Neural cell (in vitro differentiated cells): Measurements from ENCODE around the gene ADK. TPM values are rescaled to one million over a fixed set of nuclear protein-coding genes. Genes with fewer than 3 reads are reported as not detected.

ENCODE experiments used
- H2AFZ ChIP-seq: fragments of 200-600, 300-800 bp; sonication (generic), shearing (Covaris generic); 2 replicates; pipeline ENCODE4 v1.6.0; 2014; ENCODE audit warnings: low read depth, mild to moderate bottlenecking, antibody characterized with exemption, low read length, moderate library complexity
- H3F3A ChIP-seq: fragments of 200-600 bp; shearing (Covaris generic); 2 replicates; pipeline ENCODE4 v1.6.1; 2016; ENCODE audit warnings: mild to moderate bottlenecking, moderate library complexity, mixed read lengths, antibody characterized with exemption, low read length; ENCODE audit not compliant: insufficient read depth, poor library complexity, severe bottlenecking
- H3K27ac ChIP-seq: fragments of 200-600, 300-800 bp; sonication (generic), shearing (Covaris generic); 2 replicates; pipeline ENCODE4 v1.5.1; 2014; ENCODE audit warnings: mild to moderate bottlenecking, low read length, moderate library complexity
- H3K27me3 ChIP-seq: fragments of 300-800, 200-600 bp; sonication (generic), shearing (Covaris generic); 2 replicates; pipeline ENCODE4 v1.6.0; 2014; ENCODE audit warnings: mild to moderate bottlenecking, low read depth, low read length, moderate library complexity; ENCODE audit not compliant: insufficient read depth
- H3K36me3 ChIP-seq: fragments of 300-800, 200-600 bp; sonication (generic), shearing (Covaris generic); 2 replicates; pipeline ENCODE4 v1.5.1; 2014; ENCODE audit warnings: mild to moderate bottlenecking, antibody characterized with exemption, low read length, moderate library complexity; ENCODE audit not compliant: insufficient read depth
- H3K4me2 ChIP-seq: fragments of 300-800, 200-600 bp; sonication (generic), shearing (Covaris generic); 2 replicates; pipeline ENCODE4 v1.6.0; 2014; ENCODE audit warnings: mild to moderate bottlenecking, low read length
- H3K4me3 ChIP-seq: fragments of 300-800, 200-600 bp; sonication (generic), shearing (Covaris generic); 2 replicates; pipeline ENCODE4 v1.5.1; 2014; ENCODE audit warnings: mild to moderate bottlenecking, low read length, moderate library complexity
- H3K79me2 ChIP-seq: fragments of 200-600 bp; shearing (Covaris generic); replicated peaks from 2 replicates; pipeline ENCODE4 v1.6.0; 2014; ENCODE audit warnings: mild to moderate bottlenecking, low read length, moderate library complexity; ENCODE audit not compliant: insufficient read depth
- H3K9ac ChIP-seq: fragments of 300-800, 200-600 bp; sonication (generic), shearing (Covaris generic); 2 replicates; pipeline ENCODE4 v1.6.1; 2016; ENCODE audit warnings: mild to moderate bottlenecking, low read length, mixed read lengths
- H3K9me2 ChIP-seq: fragments of 200-600 bp; shearing (Covaris generic); 2 replicates; pipeline ENCODE4 v1.6.1; 2016; ENCODE audit warnings: mild to moderate bottlenecking, low read length, mixed read lengths; ENCODE audit not compliant: insufficient read depth
- H3K9me3 ChIP-seq: fragments of 200-600, 300-800 bp; sonication (generic), shearing (Covaris generic); 2 replicates; pipeline ENCODE4 v1.6.1; 2016; ENCODE audit warnings: mild to moderate bottlenecking, mixed run types, low read length, moderate library complexity, mixed read lengths
- H4K20me1 ChIP-seq: fragments of 200-600 bp; shearing (Covaris generic); 2 replicates; pipeline ENCODE4 v1.6.1; 2016; ENCODE audit warnings: mild to moderate bottlenecking, mixed run types; ENCODE audit not compliant: insufficient read depth
- EP300 ChIP-seq: fragments of 450-650 bp; conservative IDR thresholded peaks from 2 replicates; pipeline ENCODE4 v1.6.1; 2014; ENCODE audit warnings: antibody characterized with exemption, mild to moderate bottlenecking, moderate library complexity; ENCODE audit not compliant: poor library complexity, severe bottlenecking
- EZH2 ChIP-seq: fragments of 200-600, 300-800 bp; shearing (Covaris generic), sonication (generic); IDR thresholded peaks from 2 replicates; pipeline ENCODE4 v1.6.1; 2014; ENCODE audit warnings: antibody characterized with exemption, low read length, borderline replicate concordance, mild to moderate bottlenecking; ENCODE audit not compliant: insufficient read depth, poor library complexity, severe bottlenecking
- MXI1 ChIP-seq: fragments of 450-650 bp; conservative IDR thresholded peaks from 2 replicates; pipeline ENCODE4 v1.6.1; 2014; ENCODE audit warnings: antibody characterized with exemption, mild to moderate bottlenecking; ENCODE audit not compliant: poor library complexity, severe bottlenecking
- POLR2AphosphoS5 ChIP-seq: IDR thresholded peaks from 2 replicates; pipeline ENCODE4 v1.6.1; 2012
- RAD21 ChIP-seq: fragments of 450-650 bp; conservative IDR thresholded peaks from 2 replicates; pipeline ENCODE4 v1.6.1; 2014; ENCODE audit warnings: antibody characterized with exemption, mild to moderate bottlenecking, moderate library complexity
- SMC3 ChIP-seq: fragments of 450-650 bp; conservative IDR thresholded peaks from 2 replicates; pipeline ENCODE4 v1.6.1; 2014; ENCODE audit warnings: antibody characterized with exemption, mild to moderate bottlenecking, moderate library complexity; ENCODE audit not compliant: poor library complexity
- TAF1 ChIP-seq: IDR thresholded peaks from 2 replicates; pipeline ENCODE4 v1.6.1; 2012; ENCODE audit warnings: low read depth
- polyA plus RNA-seq: library from polyadenylated mRNA; depleted of rRNA; stranded (reverse); fragments of >200 nt; gene quantifications from 2 replicates; pipeline ENCODE4 v1.2.3, GENCODE V29; 2014
- TF ChIP-seq, protein P1 (sequence below): IDR thresholded peaks from 2 replicates; pipeline ENCODE4 v1.6.1; 2012; ENCODE audit warnings: borderline replicate concordance
- TF ChIP-seq, protein P2 (sequence below): fragments of 450-650 bp; IDR thresholded peaks from 2 replicates; pipeline ENCODE4 v1.5.1; 2014; ENCODE audit warnings: antibody characterized with exemption, mild to moderate bottlenecking, moderate library complexity; ENCODE audit not compliant: poor library complexity, severe bottlenecking

Gene ADK
- polyA plus RNA-seq, 1 donor from 2014 or later, result 19.5 TPM

DNA sequence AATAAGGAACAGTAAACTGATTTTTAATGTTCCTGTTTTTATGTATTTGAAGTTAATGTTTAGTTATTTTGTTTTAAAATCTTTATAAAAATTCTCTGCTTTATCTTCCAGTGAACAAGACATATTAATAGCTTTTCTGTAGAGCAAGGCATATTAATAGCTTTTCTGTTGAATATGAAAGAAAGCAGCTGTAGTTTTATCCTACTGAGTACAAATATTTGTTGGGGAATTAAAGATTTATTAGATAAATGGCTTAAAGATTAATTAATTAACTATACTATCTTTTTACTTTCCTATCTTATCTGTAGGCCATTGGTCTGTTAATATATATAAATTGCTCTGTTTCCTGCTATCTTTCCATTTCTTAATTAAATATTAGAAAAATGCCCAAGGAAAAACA, 299.6 kb downstream of the ADK start:
- Histone ChIP-seq H2AFZ (no peak overlapping the region), H3F3A (no peaks in the 10 kb centered on the region), H3K36me3 (no peaks in the 10 kb centered on the region), H3K9me3 (no peaks in the 10 kb centered on the region), H3K9me2 (no peaks in the 10 kb centered on the region), H3K9ac (no peak overlapping the region), H3K27me3 (no peaks in the 10 kb centered on the region), H3K4me2 (no peak overlapping the region), H3K79me2 (no peaks in the 10 kb centered on the region), H4K20me1 (no peaks in the 10 kb centered on the region), H3K4me3 (no peak overlapping the region), H3K27ac (no peak overlapping the region)
- no peak for TF ChIP-seq MXI1
- no peak for TF ChIP-seq EZH2
- TF ChIP-seq, protein P1, sequence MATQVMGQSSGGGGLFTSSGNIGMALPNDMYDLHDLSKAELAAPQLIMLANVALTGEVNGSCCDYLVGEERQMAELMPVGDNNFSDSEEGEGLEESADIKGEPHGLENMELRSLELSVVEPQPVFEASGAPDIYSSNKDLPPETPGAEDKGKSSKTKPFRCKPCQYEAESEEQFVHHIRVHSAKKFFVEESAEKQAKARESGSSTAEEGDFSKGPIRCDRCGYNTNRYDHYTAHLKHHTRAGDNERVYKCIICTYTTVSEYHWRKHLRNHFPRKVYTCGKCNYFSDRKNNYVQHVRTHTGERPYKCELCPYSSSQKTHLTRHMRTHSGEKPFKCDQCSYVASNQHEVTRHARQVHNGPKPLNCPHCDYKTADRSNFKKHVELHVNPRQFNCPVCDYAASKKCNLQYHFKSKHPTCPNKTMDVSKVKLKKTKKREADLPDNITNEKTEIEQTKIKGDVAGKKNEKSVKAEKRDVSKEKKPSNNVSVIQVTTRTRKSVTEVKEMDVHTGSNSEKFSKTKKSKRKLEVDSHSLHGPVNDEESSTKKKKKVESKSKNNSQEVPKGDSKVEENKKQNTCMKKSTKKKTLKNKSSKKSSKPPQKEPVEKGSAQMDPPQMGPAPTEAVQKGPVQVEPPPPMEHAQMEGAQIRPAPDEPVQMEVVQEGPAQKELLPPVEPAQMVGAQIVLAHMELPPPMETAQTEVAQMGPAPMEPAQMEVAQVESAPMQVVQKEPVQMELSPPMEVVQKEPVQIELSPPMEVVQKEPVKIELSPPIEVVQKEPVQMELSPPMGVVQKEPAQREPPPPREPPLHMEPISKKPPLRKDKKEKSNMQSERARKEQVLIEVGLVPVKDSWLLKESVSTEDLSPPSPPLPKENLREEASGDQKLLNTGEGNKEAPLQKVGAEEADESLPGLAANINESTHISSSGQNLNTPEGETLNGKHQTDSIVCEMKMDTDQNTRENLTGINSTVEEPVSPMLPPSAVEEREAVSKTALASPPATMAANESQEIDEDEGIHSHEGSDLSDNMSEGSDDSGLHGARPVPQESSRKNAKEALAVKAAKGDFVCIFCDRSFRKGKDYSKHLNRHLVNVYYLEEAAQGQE, result no peak
- no peak for TF ChIP-seq RAD21
- TF ChIP-seq EP300, result no peak
- TF ChIP-seq POLR2AphosphoS5, result no peak
- no peak for TF ChIP-seq SMC3
- TF ChIP-seq TAF1, result no peak
- TF ChIP-seq, protein P2, sequence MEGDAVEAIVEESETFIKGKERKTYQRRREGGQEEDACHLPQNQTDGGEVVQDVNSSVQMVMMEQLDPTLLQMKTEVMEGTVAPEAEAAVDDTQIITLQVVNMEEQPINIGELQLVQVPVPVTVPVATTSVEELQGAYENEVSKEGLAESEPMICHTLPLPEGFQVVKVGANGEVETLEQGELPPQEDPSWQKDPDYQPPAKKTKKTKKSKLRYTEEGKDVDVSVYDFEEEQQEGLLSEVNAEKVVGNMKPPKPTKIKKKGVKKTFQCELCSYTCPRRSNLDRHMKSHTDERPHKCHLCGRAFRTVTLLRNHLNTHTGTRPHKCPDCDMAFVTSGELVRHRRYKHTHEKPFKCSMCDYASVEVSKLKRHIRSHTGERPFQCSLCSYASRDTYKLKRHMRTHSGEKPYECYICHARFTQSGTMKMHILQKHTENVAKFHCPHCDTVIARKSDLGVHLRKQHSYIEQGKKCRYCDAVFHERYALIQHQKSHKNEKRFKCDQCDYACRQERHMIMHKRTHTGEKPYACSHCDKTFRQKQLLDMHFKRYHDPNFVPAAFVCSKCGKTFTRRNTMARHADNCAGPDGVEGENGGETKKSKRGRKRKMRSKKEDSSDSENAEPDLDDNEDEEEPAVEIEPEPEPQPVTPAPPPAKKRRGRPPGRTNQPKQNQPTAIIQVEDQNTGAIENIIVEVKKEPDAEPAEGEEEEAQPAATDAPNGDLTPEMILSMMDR, result no peak

DNA sequence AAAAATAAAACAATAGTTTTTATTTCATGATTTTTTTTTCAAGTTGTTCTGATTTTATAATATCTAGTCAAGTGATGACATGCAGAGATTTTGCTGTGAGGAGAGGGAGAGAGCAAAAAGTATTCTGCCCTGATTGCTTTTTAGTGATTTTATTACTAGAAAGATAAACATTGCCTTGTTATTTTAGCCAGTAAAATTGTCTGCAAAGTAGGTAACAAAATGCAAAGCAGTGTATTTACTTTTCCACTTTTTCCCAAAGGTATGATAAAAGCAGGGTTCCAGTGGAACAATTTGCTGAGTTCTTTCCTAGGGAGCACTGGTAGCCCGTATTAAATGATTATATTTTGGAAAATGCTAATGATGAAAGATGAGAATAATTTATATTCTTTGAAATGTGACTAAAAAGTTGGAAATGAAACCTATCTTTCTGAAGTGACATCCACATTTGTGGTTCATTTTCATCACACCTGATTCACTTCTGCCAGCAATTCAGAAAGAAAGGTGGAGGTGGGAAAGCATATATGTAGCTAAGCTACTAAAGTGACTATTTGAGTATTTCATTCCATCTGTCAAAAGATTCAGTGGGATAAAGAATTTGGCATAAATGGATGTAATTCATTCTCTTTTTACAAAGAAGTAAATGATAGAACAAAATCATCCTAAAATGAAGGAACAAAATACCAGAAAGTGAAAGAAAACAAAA, 300.3 kb downstream of the ADK start:
- no peak overlapping the region for H2AFZ ChIP-seq
- H3K79me2 ChIP-seq, result no peaks in the 10 kb centered on the region
- no peaks in the 10 kb centered on the region for H3F3A ChIP-seq
- no peaks in the 10 kb centered on the region for H3K27me3 ChIP-seq
- no peak overlapping the region for H3K27ac ChIP-seq
- no peaks in the 10 kb centered on the region for H4K20me1 ChIP-seq
- no peaks in the 10 kb centered on the region for H3K9me2 ChIP-seq
- TF ChIP-seq, protein P1, result no peak
- TF ChIP-seq, protein P2, result no peak
- no peak for TF ChIP-seq EZH2
- TF ChIP-seq RAD21, result no peak
- TF ChIP-seq SMC3, result no peak
- no peak for TF ChIP-seq POLR2AphosphoS5
- TF ChIP-seq TAF1, result no peak
- TF ChIP-seq MXI1, result no peak
- no peak for TF ChIP-seq EP300
- H3K4me2 ChIP-seq, result no peak overlapping the region
- H3K9ac ChIP-seq, result no peak overlapping the region
- H3K9me3 ChIP-seq, result no peaks in the 10 kb centered on the region
- H3K4me3 ChIP-seq, result no peak overlapping the region
- H3K36me3 ChIP-seq, result no peaks in the 10 kb centered on the region
